Measurements from ENCODE around the gene BDKRB2. TPM values are rescaled to one million over a fixed set of nuclear protein-coding genes. Genes with fewer than 3 reads are reported as not detected.
A peak's percentile ranks its signal among the peaks of the same experiment; 100 is the strongest.

Gene BDKRB2
- total and polyA plus RNA-seq, 2 of the 13 experiments (the other 11 are each of a cell fraction or from before 2014, with no cell fraction given): 0.03 TPM; not detected in 1

GRCh38 chr14:96189281-96189711 lies 15.3 kb upstream of the BDKRB2 start:
- no peaks in the 10 kb centered on the region for H4K20me1 ChIP-seq (ENCODE audit: insufficient read depth, low read length)
- intact Hi-C loops (cut with micrococcal nuclease; ENCODE audit: unreplicated experiment) (no loop called here), in situ Hi-C loops (cut with HindIII; ENCODE audit: extremely low pct_ligation_motif_present, low pct_unique_long_range_greater_than_20kb) (no loop called here)
- H3K4me1 ChIP-seq (ENCODE audit: insufficient read depth, low read length): peaks cover 2% of the 10 kb centered on the region
- H3K4me3 ChIP-seq (replicated peaks in 1 of 3; ENCODE audit: insufficient read depth in 1 of 3, low read depth in 2 of 3, low read length in 3 of 3): no peak overlapping the region
- peaks cover 0 to 3% of the 10 kb centered on the region in 2 experiments; a peak in 4 of 5 replicates for H3K27me3 ChIP-seq (ENCODE audit: control insufficient read depth in 1 of 2, insufficient read depth in 2 of 2, low read length in 2 of 2)
- no TSS peak for BruUV-seq (replicated peaks)
- no peak overlapping the region for H3K9ac ChIP-seq (ENCODE audit: insufficient read depth, low read depth, low read length)
- TF ChIP-seq CREB1 (IDR thresholded peaks at IDR 0.05): peak; percentile 15; the same call in 1 of the 2 replicates
- no peak for TF ChIP-seq CREB1 (CRISPR knock-in tag; IDR thresholded peaks at IDR 0.05)
- TF ChIP-seq SMAD9 (CRISPR knock-in tag; IDR thresholded peaks at IDR 0.05): no peak
- FAIRE-seq: no peak
- H3K79me2 ChIP-seq (ENCODE audit: insufficient read depth, low read length): no peaks in the 10 kb centered on the region
- 50% methylated on average over 11 of the region's 11 CpGs for WGBS (ENCODE audit: low lambda C conversion rate)
- POLR2A ChIA-PET: no interaction called here
- H3K4me2 ChIP-seq (ENCODE audit: low read depth, low read length): no peak overlapping the region
- H3K36me3 ChIP-seq (replicated peaks in 1 of 2; ENCODE audit: control insufficient read depth in 1 of 2, insufficient read depth in 2 of 2, low read length in 2 of 2): no peaks in the 10 kb centered on the region
- ATAC-seq: no peak
- no peak overlapping the region for H2AFZ ChIP-seq (ENCODE audit: low read length)
- H3K9me3 ChIP-seq (ENCODE audit: low read length): no peaks in the 10 kb centered on the region
- CTCF ChIA-PET (ENCODE audit: low intra/inter-chr PET ratio, low total read pairs): no interaction called here
- no peak overlapping the region for H3K27ac ChIP-seq (ENCODE audit: extremely low read length, insufficient read depth, low read length)
- DNase-seq (ENCODE audit: low spot score): no peak

GRCh38 chr14:96191353-96191752 lies 13.3 kb upstream of the BDKRB2 start:
- no peak for ATAC-seq
- Histone ChIP-seq H3K4me1 (ENCODE audit: insufficient read depth, low read length) (peaks cover 23% of the 10 kb centered on the region), H3K27ac (ENCODE audit: extremely low read length, insufficient read depth, low read length) (no peak overlapping the region), H3K4me3 (replicated peaks in 1 of 3; ENCODE audit: insufficient read depth in 1 of 3, low read depth in 2 of 3, low read length in 3 of 3) (no peak overlapping the region), H4K20me1 (ENCODE audit: insufficient read depth, low read length) (no peaks in the 10 kb centered on the region), H2AFZ (ENCODE audit: low read length) (no peak overlapping the region), H3K9ac (ENCODE audit: insufficient read depth, low read depth, low read length) (no peak overlapping the region), H3K36me3 (replicated peaks in 1 of 2; ENCODE audit: control insufficient read depth in 1 of 2, insufficient read depth in 2 of 2, low read length in 2 of 2) (no peaks in the 10 kb centered on the region), H3K79me2 (ENCODE audit: insufficient read depth, low read length) (no peaks in the 10 kb centered on the region), H3K4me2 (ENCODE audit: low read depth, low read length) (no peak overlapping the region), H3K27me3 (ENCODE audit: control insufficient read depth in 1 of 2, insufficient read depth in 2 of 2, low read length in 2 of 2) (peaks cover 0 to 3% of the 10 kb centered on the region in 2 experiments; a peak in 4 of 5 replicates), H3K9me3 (ENCODE audit: low read length) (no peaks in the 10 kb centered on the region)
- ChIA-PET POLR2A (no interaction called here), CTCF (ENCODE audit: low intra/inter-chr PET ratio, low total read pairs) (no interaction called here)
- no TSS peak for BruUV-seq (replicated peaks)
- in situ Hi-C loops (cut with HindIII; ENCODE audit: extremely low pct_ligation_motif_present, low pct_unique_long_range_greater_than_20kb) (no loop called here), intact Hi-C loops (cut with micrococcal nuclease; ENCODE audit: unreplicated experiment) (no loop called here)
- WGBS (ENCODE audit: low lambda C conversion rate): 30% methylated on average over 2 of the region's 2 CpGs
- no peak for FAIRE-seq
- no peak for DNase-seq (ENCODE audit: low spot score)
- no peak for TF ChIP-seq MYPOP (CRISPR knock-in tag; IDR thresholded peaks at IDR 0.05)
